Stimulated activated CD4-positive, alpha-beta T cell treated with anti-CD3 and anti-CD28 coated beads, Interleukin-1b, Interleukin-23, amount 100 ng/mL, for 24 hours (primary cell): ENCODE data around the gene PRF1.
A peak's percentile ranks its signal among the peaks of the same experiment; 100 is the strongest.
"Not testable (repeated sequence)": the region's sequence is repeated elsewhere in the genome, so short reads cannot be mapped to it uniquely, and the experiment has no call there.

ENCODE experiments used
- DNase-seq, 4 experiments: peaks; one replicate each; pipeline ENCODE4 v3.0.0-alpha.2; 2020; ENCODE audit warnings: low read depth in 4 of 4, low spot score in 1 of 4

PRF1 gene

GRCh38 chr10:70602665-70603448 is at the start of gene PRF1:
PRF1 (minus strand) TSS chr10:70602741; CDS start chr10:70600902, 1,839 bp downstream.
- DNase-seq: peak in 3 of 4 experiments; percentile 26 to 68 (median 41)

- no peak for DNase-seq
Observed at GRCh38 chr10:70651661-70652060, 49.1 kb upstream of the PRF1 start.

DNA sequence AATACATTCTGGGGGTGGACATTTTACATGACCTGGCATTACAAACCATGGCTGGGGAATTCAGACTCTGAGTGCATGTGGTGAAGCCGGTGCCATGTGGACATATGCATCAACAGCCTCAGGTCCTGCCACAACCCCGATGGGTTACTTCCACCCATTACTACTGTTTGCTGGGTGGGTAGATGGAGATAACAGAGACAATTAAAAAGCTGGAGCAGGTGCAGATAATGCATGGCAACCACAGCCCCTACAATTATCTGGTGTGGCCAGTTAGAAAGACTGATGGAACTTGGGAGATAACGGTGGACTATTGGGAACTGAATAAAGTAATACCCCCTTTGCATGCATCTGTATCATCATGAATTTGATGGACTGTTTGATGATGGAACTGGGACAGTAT is 48.2 kb upstream of the PRF1 start:
- no peak for DNase-seq

DNA sequence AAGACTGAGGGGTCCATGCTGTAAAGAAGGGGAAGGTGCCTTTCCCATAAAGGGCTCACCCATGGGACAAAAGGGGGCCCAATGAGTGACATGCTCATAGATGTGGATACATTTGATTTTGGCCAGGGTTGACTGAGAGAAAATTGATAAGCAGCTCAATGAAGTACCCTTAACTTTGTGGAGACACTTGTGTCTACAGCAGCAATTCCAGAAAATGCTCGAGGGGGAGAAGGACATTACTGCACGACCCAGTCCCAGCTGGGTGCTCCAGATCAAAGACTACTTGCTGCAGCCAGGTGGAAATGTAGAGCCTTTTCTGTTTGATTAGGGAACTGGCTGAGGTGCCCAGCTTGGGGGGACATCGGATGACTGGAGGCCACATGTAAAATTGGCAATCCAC is 47.6 kb upstream of the PRF1 start:
- no peak for DNase-seq

- no peak for DNase-seq
Observed at GRCh38 chr10:70649526-70649925, 47.0 kb upstream of the PRF1 start.

GRCh38 chr10:70648427-70648826 is 45.9 kb upstream of the PRF1 start:
- no peak for DNase-seq

DNA sequence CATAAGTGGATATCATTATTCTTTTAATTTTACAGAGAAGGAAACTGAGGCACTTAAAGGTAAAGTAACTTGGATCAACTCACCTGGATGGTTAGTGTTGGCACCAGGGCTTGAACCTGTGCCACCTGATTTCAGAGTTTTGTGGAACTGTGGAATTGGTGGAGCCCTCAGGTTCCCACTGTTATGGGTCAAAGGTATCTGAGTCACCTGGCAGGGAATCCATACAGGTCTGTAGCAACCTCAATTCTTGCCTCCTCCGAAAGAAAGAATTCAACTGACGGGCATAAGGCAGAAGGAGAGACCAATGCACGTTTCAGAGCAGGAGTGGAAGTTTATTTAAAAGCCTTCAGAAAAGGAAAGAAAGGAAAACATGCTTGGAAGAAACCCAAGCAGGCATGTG is 44.5 kb upstream of the PRF1 start:
- no peak for DNase-seq

GRCh38 chr10:70644959-70645358 is 42.4 kb upstream of the PRF1 start:
- DNase-seq: not testable (repeated sequence)

GRCh38 chr10:70643272-70643671 is 40.7 kb upstream of the PRF1 start:
- not testable (repeated sequence) for DNase-seq

- DNase-seq: not testable (repeated sequence)
Observed at GRCh38 chr10:70639640-70640383, 37.3 kb upstream of the PRF1 start.

- not testable (repeated sequence) for DNase-seq
Observed at GRCh38 chr10:70634515-70634914, 32.0 kb upstream of the PRF1 start.

DNA sequence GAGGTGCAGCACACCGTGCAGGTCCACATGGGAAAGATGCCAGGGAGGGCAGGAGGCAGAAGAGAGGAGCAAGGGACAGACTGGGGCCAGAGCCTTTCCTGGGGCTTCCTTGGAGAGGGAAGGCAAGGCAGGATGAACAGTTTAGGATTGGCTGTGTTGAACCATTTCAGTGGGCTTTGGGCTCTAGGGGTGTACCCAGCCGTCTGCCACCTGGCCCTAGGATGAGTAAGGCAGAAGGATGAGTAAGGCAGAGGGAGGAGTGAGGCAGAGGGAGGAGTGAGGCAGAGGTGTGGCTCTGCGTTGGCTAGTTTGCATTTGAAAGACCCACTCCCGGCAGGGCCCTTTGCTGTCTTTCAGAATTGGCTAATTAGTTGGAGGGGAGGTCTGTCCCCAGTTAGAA is 31.5 kb upstream of the PRF1 start:
- DNase-seq: no peak

- not testable (repeated sequence) for DNase-seq
Observed at GRCh38 chr10:70631735-70632134, 29.2 kb upstream of the PRF1 start.

GRCh38 chr10:70629338-70629737 is 26.8 kb upstream of the PRF1 start:
- no peak for DNase-seq

- no peak for DNase-seq
Observed at GRCh38 chr10:70626056-70626455, 23.5 kb upstream of the PRF1 start.

DNA sequence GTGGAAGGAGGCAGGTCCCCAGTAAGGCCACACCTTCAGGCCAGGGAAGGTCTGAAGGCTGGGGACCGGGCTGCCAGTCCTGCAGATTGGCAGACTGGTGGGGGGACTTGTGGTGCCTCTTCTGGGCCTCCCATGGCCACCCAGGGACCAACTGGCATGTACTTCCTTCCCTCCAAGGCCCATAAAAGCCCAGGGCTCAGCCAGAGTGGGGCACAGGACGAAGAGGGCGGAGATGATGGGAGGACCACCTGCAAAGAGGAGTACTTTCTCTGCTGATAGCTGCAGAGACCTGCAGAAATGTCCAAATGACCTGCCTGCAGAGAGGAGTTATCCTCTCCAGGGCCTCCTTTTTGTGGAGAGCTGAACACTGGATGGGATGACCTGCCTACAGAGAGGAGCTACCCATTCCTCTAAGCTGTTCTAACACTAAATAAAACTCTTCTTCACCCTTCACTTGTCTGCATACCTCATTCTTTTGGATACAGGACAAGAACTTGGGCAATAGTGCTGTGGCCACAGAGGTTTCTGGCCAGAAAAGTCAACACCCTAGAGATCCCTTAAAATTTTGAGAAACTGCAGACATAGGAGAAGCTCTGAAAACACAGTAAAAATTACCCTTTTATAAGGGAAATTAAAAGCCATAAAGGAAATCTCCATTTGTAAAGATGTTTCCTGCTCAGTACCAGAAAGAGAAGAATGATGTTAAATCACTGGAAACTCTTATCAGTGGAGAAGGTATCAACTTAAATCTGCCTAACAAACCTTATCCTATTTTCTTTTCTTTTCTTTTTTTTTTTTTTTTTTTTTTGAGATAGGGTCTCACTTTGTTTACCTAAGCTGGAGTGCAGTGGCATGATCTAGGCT is 20.7 kb upstream of the PRF1 start:
- no peak for DNase-seq

- DNase-seq: no peak
Observed at GRCh38 chr10:70622541-70622940, 20.0 kb upstream of the PRF1 start.

DNA sequence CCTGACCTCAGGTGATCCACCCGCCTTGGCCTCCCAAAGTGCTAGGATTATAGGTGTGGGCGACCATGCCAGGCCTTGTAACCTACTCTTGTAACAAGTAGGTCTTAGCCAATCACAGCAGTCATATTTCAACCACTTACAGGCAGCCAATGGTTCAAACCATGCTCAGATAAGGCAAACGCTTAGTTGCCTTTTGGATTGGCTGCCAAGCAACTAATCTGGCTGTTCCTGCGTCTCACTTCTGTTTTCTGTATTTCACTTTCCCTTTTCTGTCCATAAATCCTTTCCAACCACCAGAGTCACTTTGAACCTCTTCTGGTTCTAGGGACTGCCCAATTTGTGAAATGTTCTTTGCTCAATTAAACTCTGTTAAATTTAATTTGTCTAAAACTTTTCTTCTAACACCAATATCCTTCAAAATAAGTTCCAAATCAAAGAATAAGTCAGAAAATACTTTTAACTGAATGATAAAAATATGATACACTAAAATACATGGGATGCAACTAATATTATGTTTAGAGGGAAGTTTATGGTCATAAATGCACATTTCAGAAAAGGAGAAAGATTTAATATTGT is 19.1 kb upstream of the PRF1 start:
- no peak for DNase-seq

- DNase-seq: no peak
Observed at GRCh38 chr10:70620020-70620289, 17.4 kb upstream of the PRF1 start.

GRCh38 chr10:70619271-70620019 is 16.9 kb upstream of the PRF1 start:
- no peak for DNase-seq

- no peak for DNase-seq
Observed at GRCh38 chr10:70618663-70619062, 16.1 kb upstream of the PRF1 start.
